Activated naive CD4-positive, alpha-beta T cell (primary cell): ENCODE data around the gene ASTN1.

Source experiments
- DNase-seq, 4 experiments: peaks; one replicate each; lab custom pipeline; 2025; lab: John Stamatoyannopoulos, UW

The ASTN1 gene

DNA sequence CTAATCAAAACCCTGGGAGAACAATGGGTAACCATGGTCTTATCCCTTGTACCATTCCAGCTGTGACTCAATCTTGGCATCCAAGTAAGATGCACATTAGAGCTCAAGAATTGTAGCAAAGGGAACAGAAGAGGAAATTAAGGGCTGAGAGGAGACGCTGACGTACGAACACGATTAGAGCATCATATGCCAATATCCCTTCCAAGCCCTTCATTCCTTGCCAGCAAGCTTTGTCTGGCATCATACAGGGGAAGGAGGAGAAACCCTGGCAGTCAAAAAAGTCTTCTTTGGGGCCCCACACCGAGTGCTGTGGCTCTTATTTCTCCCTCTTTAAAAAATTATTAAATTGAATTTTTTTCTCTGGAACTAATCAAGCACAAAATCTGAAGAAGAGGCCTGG is 120.9 kb downstream of the ASTN1 start:
- no peak for DNase-seq

DNA sequence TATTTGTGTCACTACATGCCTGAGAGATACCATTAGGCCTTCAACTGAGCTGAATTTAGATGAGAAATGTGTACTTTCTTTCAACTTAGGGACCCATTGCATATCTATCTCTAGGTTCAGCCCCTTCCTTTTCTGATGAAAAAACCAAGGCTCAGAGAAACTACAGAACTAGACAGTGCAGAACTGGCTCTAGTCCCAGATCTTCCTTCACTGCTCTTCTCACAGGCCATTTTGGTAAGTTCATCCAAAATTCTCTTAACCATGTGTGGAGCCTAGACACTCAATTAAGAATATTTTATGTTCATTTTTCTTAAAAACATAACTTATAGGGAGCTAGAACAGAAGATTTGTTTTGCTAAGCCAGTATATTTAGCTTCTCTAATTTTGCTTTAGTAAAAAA is 128.9 kb downstream of the ASTN1 start:
- no peak for DNase-seq

DNA sequence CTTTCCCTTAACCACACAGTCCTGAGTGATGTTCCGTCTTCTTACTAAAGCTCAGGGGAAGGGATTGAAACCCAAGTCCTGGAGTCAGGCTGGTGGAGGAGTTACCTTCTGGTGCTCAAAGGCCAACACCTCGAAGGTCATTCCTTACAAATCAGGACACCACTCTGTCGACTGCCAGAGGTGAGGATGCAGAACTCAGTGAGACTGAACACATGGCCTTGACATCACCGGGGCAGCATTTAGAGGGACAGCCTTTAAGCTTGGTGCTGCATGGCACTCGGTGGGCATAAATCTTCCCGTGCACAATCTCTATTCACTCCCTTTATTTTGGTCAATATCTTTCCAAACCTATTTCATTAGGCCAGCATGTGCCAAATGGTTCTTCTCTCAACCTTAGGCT is 130.9 kb downstream of the ASTN1 start:
- DNase-seq = no peak

DNA sequence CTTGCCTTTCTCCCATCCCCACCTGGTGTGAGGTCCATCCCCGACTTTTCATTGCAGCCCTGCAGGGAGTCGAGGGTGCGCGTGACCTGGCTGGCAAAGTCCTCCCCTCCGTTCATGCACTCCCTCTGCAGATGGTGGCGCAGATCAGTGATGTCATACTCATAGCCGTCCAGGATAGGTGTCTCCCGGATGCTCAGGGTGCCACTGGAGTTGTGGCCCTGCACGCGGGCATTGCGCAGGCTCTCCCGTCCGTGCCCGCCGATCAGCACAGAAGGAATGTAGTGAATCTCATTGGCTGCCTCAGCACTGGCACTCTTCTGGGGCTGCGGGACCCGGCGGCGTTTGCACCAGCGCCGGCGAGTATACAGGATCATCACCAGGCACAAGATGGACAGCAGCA is 132.1 kb downstream of the ASTN1 start:
- DNase-seq = no peak

DNA sequence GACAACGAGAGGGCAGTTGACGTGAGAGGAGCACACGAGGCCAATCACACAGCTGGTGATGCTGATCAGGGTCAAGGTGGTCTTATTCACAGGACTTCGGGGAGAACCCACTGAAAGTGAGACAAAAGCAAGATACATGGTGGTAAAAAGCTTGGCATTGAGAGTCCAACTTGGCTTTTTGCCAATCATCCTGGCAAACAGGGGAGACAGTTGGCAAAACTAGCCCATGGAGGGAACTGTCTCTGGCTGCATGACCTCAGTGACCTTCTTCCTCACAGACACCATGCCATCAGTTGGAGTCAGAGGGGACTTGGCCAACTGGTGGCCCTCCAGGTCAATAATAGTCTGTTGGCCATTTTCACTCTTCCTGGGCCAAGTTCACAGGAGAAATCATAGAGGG is 139.9 kb downstream of the ASTN1 start:
- DNase-seq = no peak

DNA sequence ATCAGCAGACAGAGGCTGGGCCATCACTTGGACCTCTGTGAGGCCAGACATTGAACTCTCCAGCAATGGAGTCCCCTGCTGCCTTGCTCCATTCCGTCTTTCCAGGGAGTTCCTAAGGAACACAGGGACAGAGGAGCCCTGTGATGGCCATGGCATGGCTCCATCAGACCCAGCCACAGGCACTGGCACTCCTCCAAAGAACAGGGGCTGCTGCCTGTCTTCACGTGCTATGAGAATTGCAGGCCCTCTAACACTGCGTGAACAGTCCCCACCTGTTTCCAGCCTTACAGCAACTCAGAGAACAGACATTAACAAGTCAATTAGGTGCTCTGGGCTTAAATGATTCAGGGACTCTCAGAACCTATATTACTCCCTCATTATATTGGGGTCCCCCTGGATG is 140.8 kb downstream of the ASTN1 start:
- no peak for DNase-seq

DNA sequence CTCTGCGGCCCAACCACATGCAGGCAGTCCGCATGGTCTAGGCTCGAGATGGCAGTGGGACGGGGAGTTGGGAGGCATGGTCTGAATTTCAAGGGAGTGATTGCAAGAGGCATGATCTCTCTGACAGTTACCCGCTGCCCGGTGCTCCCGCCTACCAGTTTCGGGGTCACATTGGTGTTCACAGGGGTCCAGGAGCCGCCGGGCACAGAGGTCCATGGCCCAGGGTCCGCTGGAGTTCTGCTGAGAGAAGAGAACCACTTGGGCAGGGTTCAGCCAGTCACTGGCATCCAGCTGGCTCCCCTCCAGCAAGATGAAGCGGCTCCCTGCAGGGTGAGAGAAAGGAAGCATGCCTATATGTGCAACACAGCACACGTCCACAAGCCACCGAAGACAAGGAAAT is 141.3 kb downstream of the ASTN1 start:
- DNase-seq = no peak

DNA sequence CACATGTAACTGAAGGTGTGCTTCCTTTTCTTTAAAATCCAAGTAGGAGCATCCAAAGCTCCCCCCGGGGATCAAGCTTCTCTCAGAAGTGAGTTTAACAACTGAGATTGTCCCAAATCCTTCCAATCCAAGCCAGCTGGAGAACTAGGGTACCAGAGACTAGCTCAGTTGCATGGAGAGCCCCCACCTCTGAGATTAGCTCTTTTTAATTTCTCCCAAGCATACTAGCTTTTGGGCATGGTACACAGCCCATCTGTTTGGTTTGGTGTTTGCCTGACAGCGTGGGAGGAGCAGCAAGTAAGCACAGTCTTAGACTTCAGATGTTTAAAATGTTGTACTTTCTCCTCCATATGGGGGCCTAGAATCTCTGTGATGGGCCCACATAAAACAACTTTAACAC is 142.8 kb downstream of the ASTN1 start:
- DNase-seq = no peak

DNA sequence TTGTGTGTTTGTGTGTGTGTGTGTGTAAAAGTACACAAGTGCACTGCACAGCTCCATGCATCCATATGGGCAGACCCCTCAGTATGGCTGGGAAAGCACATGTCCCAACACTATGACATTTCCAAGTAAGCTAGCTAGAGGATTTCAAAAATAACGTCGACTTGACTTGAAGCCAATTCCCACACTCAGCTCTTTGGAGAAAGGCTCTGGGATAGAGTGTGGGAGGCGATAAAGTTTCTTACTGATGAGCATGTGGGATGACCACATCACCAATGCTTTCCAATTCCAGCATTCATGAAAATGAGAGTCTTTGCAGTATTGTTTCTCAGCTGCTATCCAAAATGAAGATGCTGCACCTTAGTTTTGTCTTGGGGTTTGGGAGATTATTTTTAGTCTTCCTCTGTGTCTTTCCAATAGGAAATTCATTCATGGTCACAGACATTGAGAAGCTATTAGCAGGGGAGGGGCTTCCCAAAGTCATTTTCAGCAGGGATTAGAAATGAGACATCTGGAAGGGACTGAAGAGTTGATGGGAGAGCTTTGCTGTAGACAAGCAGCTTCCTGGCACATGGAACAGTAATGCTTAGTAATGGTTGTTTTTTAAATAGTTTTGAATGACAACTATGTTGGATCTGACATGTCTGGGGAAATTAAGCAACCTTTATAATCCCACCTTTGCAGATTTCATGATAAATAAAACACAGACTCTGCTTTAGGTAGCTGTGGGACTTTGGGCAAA is 143.5 kb downstream of the ASTN1 start:
- DNase-seq = no peak

DNA sequence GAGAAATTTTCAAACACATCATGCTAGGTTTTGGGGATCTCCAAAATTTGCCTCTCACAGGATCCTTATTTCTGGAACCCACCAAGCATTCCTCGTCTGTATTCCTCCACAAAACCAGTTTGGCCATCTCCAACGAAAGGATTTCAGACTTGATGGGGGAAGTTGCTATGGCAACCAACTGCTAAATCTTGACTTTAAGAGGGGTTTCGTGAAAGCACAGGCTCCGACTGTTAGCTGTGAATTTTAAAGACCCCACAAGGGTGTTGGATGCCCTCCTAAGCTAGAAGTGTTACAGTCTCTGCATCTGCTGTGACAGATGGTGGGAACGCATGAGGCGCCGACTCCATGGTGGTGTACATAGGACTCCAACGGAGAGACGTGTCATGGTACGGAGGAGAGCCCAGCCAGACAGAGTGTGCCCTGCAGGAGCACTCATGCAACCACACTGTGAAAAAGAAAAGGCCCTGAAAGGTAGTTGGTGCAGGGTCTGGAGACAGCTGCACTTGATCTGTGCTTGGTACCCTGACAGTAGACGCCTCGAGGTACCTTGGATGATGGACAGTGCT is 147.1 kb downstream of the ASTN1 start:
- no peak for DNase-seq

DNA sequence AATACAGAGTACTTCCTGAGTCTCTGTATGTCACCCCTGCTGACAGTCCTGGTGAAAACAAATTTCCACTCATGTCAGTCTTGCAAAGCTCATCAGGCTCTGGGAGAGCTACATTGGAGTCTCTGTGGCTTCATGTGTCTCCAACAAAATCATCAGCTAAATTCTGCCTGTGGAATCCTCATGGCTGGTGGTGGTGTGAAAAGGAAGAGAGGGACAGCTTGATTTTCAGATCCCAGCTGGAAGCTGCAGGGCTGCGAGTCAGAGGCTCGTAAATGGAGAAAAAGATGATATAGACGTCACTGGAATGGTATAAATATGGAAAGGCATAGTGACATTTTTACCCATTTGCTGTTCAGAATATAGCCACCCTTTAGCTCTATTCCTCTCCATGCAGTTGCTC is 150.2 kb downstream of the ASTN1 start:
- no peak for DNase-seq

DNA sequence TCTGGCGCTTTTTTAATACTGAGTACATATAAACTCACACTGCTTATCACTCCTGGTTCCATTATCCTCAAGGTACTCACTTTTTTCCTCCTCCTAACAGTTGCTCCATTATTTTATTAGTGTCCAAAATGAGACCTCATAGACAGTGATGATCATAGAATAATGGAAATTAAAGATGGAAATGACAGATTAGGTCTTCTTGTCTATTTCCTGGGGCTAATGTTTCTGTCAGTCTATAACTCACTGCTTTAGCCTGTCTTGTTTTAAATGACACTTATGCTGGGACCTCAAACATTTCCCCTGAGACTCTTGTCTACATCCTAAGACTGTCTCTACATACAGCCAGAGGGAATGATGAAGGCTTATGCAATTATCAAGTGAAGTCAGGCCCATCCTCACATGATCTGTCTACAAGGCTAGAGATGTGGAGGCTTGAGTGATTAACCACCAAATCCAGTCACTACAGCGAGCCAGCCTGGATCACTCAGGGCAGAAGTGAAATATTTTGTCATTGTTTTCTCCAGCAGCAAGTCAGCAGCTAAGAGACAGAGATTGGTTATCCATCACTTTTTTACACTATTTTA is 152.1 kb downstream of the ASTN1 start:
- no peak for DNase-seq

DNA sequence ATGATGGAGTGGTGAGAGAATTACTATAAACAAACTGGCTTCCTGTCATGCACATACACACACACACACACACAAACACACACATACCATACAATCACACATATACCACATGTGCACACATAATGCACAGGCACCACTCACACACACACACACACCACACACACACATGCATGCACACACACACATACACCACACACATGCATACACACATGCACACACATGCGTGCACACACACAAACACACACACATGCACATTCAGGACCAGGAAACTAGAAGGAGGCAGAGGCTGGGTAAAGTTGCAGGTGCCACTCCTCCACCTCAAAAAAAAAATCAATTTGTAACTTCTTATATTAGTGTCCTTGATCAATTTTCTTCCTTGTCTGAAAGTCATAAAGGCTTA is 153.0 kb downstream of the ASTN1 start:
- no peak for DNase-seq

DNA sequence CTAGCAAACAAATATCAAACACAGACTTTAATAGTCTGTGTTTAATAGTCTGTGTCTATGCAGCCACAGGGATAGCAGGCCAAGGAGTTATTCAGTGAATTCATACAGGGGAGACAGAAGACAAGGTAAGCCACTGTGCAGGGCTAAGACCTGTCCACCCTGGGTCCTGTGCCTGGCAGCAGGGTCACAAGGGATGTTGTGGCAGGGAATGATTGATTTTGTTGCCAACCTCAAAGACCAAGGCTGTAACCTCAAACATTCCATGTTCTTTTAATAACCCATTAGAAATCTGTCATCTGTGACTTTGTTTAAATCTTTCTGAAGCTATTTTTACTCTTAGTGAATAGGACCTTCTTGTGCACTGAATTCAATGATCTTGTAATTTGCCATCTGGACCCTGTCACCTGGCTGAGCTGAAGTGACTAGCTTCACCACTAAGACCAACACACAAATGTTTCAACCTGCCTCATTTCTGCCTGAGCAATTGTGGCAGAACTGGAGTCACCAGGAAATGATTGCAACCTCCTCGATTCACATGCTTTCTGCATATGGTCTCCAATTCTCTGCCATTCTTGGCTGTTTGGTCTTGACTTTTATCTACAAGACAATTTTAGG is 154.2 kb downstream of the ASTN1 start:
- no peak for DNase-seq

DNA sequence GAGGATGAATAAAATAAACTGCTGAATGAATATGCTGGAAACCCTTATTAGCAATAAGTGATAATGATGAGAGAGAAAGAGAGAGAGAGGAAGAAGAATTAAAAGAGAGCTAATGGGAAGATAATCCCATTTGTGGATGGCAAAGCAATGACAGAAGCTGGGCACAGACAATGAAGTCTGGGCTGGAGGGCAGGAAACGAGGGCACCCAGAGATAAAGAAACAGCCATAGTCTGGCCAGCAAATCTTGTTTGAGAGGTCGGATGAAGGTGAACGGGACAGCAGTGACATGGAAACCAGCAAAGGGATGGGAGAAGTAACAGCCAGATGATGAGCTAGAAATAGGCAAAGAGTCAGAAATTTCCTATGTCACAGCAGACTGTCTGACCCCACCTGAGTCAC is 155.9 kb downstream of the ASTN1 start:
- DNase-seq = no peak

DNA sequence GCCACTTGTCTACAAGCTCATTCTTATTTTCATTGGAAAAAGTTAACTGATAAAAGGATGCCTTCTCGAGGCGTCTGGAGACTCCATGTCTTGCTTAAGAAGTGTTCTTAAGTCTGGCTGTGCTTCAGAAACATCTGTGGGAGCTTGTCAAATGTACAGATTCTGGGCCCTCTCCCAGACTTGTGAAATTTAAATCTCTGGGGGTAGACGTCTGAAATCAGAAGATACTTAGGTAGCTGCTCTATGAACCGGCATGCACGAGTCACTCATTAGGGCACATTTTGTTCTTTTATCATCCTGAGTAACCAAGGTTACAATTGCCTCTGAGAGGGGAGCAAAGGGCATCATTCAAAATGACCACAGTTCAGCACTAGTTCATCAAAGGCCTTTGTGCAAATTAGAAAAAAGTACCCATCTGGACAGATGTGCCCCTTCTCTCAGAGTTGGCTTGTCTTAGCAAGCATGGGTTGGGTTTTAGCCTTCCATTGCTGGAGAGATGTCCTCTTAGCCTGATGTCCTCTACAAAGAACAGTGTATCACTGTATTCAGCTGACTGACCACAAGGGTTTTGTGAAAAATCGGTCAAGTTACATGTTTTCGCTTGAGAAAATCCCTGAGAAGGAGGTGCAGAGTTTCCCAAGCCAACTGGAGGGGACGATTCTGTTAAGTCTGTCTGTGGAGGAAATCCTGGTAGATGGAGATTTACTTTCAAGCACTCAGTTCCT is 156.9 kb downstream of the ASTN1 start:
- DNase-seq = no peak

DNA sequence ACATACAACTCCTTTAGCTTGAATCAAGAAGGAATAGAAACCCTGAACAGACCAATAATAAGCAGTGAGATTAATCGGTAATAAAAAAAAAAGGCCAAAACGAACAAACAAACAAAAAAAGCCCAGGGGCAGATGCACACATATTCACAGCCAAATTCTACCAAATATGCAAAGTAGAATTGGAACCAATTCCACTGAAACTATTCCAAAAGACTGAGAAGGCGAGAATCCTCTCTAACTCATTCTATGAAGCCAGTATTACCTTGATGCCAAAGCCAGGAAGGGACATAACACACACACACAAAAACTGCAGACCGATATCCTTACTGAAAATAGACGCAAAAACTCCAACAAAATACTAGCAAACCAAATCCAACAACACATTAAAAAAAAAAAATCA is 161.6 kb downstream of the ASTN1 start:
- no peak for DNase-seq

DNA sequence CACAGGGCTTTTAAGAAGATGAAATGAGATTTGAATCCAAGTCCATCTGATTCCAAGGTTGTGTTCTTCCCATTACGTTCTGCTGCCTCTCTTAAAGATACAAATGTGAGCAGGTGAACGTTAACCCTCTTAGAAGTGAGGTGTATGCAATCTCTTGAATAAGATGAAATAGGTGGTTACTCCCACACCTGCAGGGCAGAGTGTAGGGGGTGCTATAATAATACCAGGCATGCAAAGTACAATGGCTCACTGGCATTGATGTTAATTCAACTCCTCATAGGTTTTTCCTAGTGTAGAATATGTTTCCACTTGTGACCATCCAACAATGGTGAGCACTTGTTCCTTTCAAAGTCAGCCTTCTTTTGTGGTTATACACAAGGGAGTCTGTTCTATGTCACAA is 163.0 kb downstream of the ASTN1 start:
- DNase-seq = no peak

DNA sequence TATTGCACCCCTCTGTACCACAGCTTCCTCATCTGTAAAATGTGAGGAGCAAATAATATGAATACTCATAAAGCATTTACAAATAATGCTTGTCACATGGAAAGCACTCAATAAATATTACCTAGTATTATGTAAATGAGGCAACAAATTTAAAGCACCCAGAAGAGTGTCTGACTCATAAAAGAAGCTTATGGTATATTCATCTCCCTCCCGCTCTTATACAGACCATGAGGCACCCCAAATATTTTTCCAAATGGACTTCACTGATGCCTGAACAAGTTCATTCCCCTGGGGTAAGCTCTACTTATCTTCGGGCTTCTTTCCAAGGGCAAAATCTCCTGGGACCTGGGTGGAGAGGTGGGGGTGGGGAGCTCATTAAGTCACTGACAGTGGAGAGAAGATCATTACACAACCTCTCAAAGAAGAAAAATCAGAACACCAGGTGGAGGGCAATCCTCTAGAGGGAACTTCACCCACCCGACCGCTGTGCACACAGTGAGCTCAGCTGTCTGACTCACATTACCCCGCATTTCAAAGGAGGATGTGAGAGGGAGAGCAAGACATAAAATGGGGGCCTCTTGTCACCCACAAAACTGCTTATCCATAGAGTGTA is 166.2 kb downstream of the ASTN1 start:
- DNase-seq = no peak

DNA sequence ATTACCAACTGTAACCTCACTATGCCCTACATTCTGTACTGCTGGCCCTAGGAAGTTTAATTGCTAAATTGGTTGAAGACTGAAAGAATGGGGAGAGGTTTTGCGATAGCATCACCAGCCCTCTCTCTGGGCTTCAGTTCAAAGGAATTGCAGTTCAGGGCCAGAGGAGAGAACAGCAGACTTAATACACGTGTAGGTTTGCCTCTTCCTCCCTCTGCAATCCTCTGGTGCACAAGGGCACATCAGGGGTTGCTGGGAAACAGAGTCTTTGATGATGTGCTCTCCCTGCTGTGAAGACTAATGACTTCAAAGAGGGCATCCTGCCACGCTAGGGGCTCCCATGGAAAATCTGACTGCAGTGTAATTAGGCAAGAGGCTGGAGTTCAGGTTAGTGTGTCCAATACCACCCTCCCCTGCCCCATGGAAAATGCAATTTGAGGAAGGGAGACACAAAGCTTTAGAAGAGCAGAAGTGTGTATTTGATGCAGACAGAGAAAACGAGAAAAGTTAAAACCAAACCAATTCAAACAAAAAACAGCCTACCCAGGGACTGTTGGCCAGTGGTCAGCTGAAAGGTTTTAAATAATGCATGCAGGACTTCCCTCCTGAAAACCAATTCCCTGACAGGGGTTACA is 167.9 kb downstream of the ASTN1 start:
- no peak for DNase-seq

DNA sequence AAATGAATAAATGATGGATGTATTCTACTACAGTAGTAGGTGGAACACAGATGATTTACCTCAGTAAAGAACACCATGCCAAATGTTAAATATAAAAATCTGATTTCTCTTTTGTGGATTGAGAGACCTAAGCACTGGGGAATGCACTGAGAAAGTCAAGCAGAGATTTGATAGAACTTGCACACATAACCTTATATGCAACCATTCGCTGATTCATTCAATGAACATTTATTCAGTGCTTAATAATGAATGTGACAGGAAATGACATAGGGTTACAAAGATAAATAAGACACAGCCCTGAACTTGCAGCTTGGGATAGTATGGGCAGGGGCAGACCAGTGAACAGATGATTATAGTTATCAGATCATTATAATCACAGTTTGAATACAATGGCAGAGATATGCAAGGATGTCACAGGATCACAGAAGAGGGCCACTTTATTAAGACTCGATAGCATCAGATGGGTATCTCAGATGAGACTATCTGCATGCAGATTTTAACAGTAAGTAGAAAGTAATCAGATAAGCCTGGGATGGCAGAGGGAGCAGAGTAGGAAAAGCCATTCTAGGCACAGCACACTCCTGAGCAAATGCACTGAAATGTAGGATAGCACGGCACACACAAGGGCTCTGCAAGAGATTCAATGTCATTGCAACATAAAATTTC is 169.4 kb downstream of the ASTN1 start:
- DNase-seq = no peak
